ENCODE measurements around the gene FSTL4. TPM values are rescaled to one million over a fixed set of nuclear protein-coding genes. Genes with fewer than 3 reads are reported as not detected.

FSTL4 gene
- polyA plus RNA-seq, 1 donor from 2014 or later: 0.57 TPM

DNA sequence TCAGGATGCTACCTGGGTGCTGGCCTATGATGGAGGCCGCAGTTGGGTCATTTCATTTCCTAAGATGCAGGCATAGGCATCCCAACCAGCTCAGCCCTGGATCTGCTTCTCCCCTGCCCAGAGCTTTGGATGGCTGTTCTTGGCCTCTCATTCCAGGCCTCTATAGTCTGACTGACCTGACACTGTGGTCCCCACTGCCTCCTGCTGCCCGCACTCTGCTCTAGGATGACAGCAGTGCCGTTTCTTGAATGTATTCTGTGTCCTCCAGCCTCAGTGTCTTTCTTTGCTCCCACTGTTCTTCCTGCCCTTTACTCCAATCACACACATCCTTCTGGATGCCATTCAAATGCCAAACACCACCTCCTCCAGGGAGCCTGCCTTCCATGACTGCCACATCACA lies 324.8 kb downstream of the FSTL4 start:
- Histone ChIP-seq H3K36me3 (ENCODE audit: insufficient read depth, low read length) (no peaks in the 10 kb centered on the region), H2AFZ (ENCODE audit: low read depth, low read length) (no peak overlapping the region), H3K9me3 (ENCODE audit: low read length) (no peaks in the 10 kb centered on the region), H4K20me1 (ENCODE audit: insufficient read depth) (no peaks in the 10 kb centered on the region), H3F3A (ENCODE audit: insufficient read depth, low read length, poor library complexity, severe bottlenecking) (no peaks in the 10 kb centered on the region), H3K79me2 (replicated peaks; ENCODE audit: insufficient read depth, low read length) (no peaks in the 10 kb centered on the region), H3K9ac (ENCODE audit: low read length) (no peak overlapping the region), H3K9me2 (ENCODE audit: insufficient read depth, low read length) (no peaks in the 10 kb centered on the region), H3K4me3 (ENCODE audit: low read length) (no peak overlapping the region), H3K4me2 (ENCODE audit: low read length) (no peak overlapping the region), H3K27me3 (ENCODE audit: insufficient read depth, low read depth, low read length) (no peaks in the 10 kb centered on the region), H3K27ac (ENCODE audit: low read length) (no peak overlapping the region)
- TF ChIP-seq RAD21 (conservative IDR thresholded peaks at IDR 0.05): peak; percentile 13
- TF ChIP-seq SMC3 (conservative IDR thresholded peaks at IDR 0.05; ENCODE audit: poor library complexity): no peak
- TF ChIP-seq EZH2 (IDR thresholded peaks at IDR 0.05; ENCODE audit: borderline replicate concordance, insufficient read depth, low read length, poor library complexity, severe bottlenecking): no peak
- no peak for TF ChIP-seq MXI1 (conservative IDR thresholded peaks at IDR 0.05; ENCODE audit: poor library complexity, severe bottlenecking)
- TF ChIP-seq, protein P1, sequence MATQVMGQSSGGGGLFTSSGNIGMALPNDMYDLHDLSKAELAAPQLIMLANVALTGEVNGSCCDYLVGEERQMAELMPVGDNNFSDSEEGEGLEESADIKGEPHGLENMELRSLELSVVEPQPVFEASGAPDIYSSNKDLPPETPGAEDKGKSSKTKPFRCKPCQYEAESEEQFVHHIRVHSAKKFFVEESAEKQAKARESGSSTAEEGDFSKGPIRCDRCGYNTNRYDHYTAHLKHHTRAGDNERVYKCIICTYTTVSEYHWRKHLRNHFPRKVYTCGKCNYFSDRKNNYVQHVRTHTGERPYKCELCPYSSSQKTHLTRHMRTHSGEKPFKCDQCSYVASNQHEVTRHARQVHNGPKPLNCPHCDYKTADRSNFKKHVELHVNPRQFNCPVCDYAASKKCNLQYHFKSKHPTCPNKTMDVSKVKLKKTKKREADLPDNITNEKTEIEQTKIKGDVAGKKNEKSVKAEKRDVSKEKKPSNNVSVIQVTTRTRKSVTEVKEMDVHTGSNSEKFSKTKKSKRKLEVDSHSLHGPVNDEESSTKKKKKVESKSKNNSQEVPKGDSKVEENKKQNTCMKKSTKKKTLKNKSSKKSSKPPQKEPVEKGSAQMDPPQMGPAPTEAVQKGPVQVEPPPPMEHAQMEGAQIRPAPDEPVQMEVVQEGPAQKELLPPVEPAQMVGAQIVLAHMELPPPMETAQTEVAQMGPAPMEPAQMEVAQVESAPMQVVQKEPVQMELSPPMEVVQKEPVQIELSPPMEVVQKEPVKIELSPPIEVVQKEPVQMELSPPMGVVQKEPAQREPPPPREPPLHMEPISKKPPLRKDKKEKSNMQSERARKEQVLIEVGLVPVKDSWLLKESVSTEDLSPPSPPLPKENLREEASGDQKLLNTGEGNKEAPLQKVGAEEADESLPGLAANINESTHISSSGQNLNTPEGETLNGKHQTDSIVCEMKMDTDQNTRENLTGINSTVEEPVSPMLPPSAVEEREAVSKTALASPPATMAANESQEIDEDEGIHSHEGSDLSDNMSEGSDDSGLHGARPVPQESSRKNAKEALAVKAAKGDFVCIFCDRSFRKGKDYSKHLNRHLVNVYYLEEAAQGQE (IDR thresholded peaks at IDR 0.05; ENCODE audit: borderline replicate concordance): no peak
- TF ChIP-seq, protein P2, sequence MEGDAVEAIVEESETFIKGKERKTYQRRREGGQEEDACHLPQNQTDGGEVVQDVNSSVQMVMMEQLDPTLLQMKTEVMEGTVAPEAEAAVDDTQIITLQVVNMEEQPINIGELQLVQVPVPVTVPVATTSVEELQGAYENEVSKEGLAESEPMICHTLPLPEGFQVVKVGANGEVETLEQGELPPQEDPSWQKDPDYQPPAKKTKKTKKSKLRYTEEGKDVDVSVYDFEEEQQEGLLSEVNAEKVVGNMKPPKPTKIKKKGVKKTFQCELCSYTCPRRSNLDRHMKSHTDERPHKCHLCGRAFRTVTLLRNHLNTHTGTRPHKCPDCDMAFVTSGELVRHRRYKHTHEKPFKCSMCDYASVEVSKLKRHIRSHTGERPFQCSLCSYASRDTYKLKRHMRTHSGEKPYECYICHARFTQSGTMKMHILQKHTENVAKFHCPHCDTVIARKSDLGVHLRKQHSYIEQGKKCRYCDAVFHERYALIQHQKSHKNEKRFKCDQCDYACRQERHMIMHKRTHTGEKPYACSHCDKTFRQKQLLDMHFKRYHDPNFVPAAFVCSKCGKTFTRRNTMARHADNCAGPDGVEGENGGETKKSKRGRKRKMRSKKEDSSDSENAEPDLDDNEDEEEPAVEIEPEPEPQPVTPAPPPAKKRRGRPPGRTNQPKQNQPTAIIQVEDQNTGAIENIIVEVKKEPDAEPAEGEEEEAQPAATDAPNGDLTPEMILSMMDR (IDR thresholded peaks at IDR 0.05; ENCODE audit: poor library complexity, severe bottlenecking): no peak

DNA sequence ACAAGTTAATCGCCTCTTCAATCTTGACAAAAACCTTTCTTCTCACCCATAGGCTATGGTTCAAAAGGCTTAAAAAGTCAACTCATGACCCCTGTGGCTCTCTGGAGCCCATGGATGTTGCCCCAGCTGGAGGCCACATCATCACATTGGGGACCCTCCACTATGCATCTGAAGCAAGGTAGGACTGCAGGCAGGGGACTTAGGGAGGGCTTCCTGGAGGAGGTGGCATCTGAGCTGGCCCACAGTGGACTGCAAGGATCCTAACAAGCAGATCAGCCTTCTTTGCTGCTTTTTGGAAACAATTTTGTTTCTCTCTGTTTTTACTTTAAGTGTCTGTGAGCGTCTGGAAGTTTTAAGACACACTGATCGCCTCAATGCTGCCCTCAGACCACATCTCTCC lies 325.9 kb downstream of the FSTL4 start:
- no peak overlapping the region for H3K27ac ChIP-seq (ENCODE audit: low read length)
- no peaks in the 10 kb centered on the region for H3F3A ChIP-seq (ENCODE audit: insufficient read depth, low read length, poor library complexity, severe bottlenecking)
- H3K4me3 ChIP-seq (ENCODE audit: low read length): no peak overlapping the region
- H3K27me3 ChIP-seq (ENCODE audit: insufficient read depth, low read depth, low read length): no peaks in the 10 kb centered on the region
- no peaks in the 10 kb centered on the region for H4K20me1 ChIP-seq (ENCODE audit: insufficient read depth)
- H3K36me3 ChIP-seq (ENCODE audit: insufficient read depth, low read length): no peaks in the 10 kb centered on the region
- no peaks in the 10 kb centered on the region for H3K79me2 ChIP-seq (replicated peaks; ENCODE audit: insufficient read depth, low read length)
- no peak for TF ChIP-seq EP300 (conservative IDR thresholded peaks at IDR 0.05; ENCODE audit: poor library complexity, severe bottlenecking)
- H3K9ac ChIP-seq (ENCODE audit: low read length): no peak overlapping the region
- no peaks in the 10 kb centered on the region for H3K9me2 ChIP-seq (ENCODE audit: insufficient read depth, low read length)
- no peak overlapping the region for H2AFZ ChIP-seq (ENCODE audit: low read depth, low read length)
- H3K9me3 ChIP-seq (ENCODE audit: low read length): no peaks in the 10 kb centered on the region
- no peak overlapping the region for H3K4me2 ChIP-seq (ENCODE audit: low read length)

DNA sequence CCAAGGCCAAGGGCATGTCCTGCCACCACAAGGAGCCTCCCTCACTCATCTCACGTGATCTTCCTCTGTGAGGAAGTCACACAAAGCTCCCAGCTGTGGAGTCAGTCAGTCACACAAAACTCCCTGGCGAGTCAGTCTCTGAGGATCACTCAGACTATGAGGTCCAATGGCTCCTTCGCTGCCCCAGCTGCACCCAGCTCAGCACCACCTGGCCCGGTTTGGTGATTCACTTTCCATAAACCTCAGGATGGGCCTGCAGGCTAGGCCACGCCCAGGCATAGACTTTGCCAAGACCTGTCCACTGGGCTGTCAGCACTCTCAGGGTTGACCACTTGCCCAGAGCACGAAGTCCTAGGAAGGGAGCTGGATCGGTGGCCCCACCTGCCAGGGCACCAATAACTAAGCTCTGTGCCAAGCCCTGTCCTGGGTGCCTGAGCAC lies 326.7 kb downstream of the FSTL4 start:
- TF ChIP-seq EZH2 (IDR thresholded peaks at IDR 0.05; ENCODE audit: borderline replicate concordance, insufficient read depth, low read length, poor library complexity, severe bottlenecking) (no peak), SMC3 (conservative IDR thresholded peaks at IDR 0.05; ENCODE audit: poor library complexity) (no peak), TAF1 (IDR thresholded peaks at IDR 0.05; ENCODE audit: low read depth) (no peak), EP300 (conservative IDR thresholded peaks at IDR 0.05; ENCODE audit: poor library complexity, severe bottlenecking) (no peak), MXI1 (conservative IDR thresholded peaks at IDR 0.05; ENCODE audit: poor library complexity, severe bottlenecking) (no peak), POLR2AphosphoS5 (IDR thresholded peaks at IDR 0.05) (no peak), RAD21 (conservative IDR thresholded peaks at IDR 0.05) (no peak)
- TF ChIP-seq, protein P2 (IDR thresholded peaks at IDR 0.05; ENCODE audit: poor library complexity, severe bottlenecking): no peak
- TF ChIP-seq, protein P1 (IDR thresholded peaks at IDR 0.05; ENCODE audit: borderline replicate concordance): no peak
- Histone ChIP-seq H3K27ac (ENCODE audit: low read length) (no peak overlapping the region), H3K4me2 (ENCODE audit: low read length) (no peak overlapping the region)

More for the DNA sequence above, 326.7 kb downstream of the FSTL4 start:
- no peaks in the 10 kb centered on the region for H3K27me3 ChIP-seq (ENCODE audit: insufficient read depth, low read depth, low read length)
- H3K9me2 ChIP-seq (ENCODE audit: insufficient read depth, low read length): no peaks in the 10 kb centered on the region
- no peaks in the 10 kb centered on the region for H3K36me3 ChIP-seq (ENCODE audit: insufficient read depth, low read length)
- no peaks in the 10 kb centered on the region for H3K9me3 ChIP-seq (ENCODE audit: low read length)
- H3K9ac ChIP-seq (ENCODE audit: low read length): no peak overlapping the region
- H3K79me2 ChIP-seq (replicated peaks; ENCODE audit: insufficient read depth, low read length): no peaks in the 10 kb centered on the region
- no peaks in the 10 kb centered on the region for H3F3A ChIP-seq (ENCODE audit: insufficient read depth, low read length, poor library complexity, severe bottlenecking)
- no peak overlapping the region for H2AFZ ChIP-seq (ENCODE audit: low read depth, low read length)
- H3K4me3 ChIP-seq (ENCODE audit: low read length): no peak overlapping the region
- H4K20me1 ChIP-seq (ENCODE audit: insufficient read depth): no peaks in the 10 kb centered on the region

Data from neural cell (in vitro differentiated cells).